Prostate gland (tissue), 2 donors: Measurements from ENCODE around the gene OR5H15.

ENCODE experiments used
- CTCF ChIP-seq, 4 experiments: fragments of 200-600 bp in 2 of 4; fragments of 450-650 bp in 2 of 4; sonication (generic) in 2 of 4; IDR thresholded peaks; 1 replicate in 3 of 4; 2 replicates in 1 of 4; pipeline ENCODE4 v1.5.1; 2016 to 2019; ENCODE audit warnings: antibody characterized with exemption in 4 of 4, mild to moderate bottlenecking in 2 of 4, moderate library complexity in 2 of 4
- POLR2A ChIP-seq: fragments of 450-650 bp; IDR thresholded peaks from one replicate; pipeline ENCODE4 v1.6.1; 2016; ENCODE audit warnings: antibody characterized with exemption, mild to moderate bottlenecking

GRCh38 chr3:98136631-98137030, 29.9 kb upstream of the OR5H15 start:
- no peak for TF ChIP-seq CTCF (IDR thresholded peaks at IDR 0.05)
- no peak for TF ChIP-seq POLR2A
